Skeletal muscle cell (primary cell): ENCODE measurements around the gene ARHGEF9.
"Not testable (repeated sequence)": the region's sequence is repeated elsewhere in the genome, so short reads cannot be mapped to it uniquely, and the experiment has no call there.

Source experiments
- DNase-seq: peaks from one replicate; pipeline ENCODE4 v3.0.0-alpha.2; 2010; ENCODE audit warnings: low read depth
- H3K4me3 ChIP-seq: 2 replicates; pipeline ENCODE4 v1.5.1; 2011; ENCODE audit warnings: low read depth, mild to moderate bottlenecking, control low read depth, low read length, moderate library complexity

Gene ARHGEF9

GRCh38 chrX:63784902-63785707, at the start of gene ARHGEF9:
ARHGEF9 (minus strand) TSS chrX:63785214; CDS start chrX:63785145, 69 bp downstream.
- peak within 1 kb of the TSS; percentile 42 for H3K4me3 ChIP-seq
- peak; percentile 1 for DNase-seq

GRCh38 chrX:63825446-63825845, 40.4 kb upstream of the ARHGEF9 start:
- H3K4me3 ChIP-seq, DNase-seq: not testable (repeated sequence)

GRCh38 chrX:63818156-63818555, 33.1 kb upstream of the ARHGEF9 start:
- no peak for DNase-seq
- H3K4me3 ChIP-seq, result no peak overlapping the region

- H3K4me3 ChIP-seq, result no peak overlapping the region
- no peak for DNase-seq
These were observed 32.7 kb upstream of the ARHGEF9 start for GRCh38 chrX:63817696-63818095.

- DNase-seq, result no peak
- no peak overlapping the region for H3K4me3 ChIP-seq
These were observed 27.8 kb upstream of the ARHGEF9 start for GRCh38 chrX:63812823-63813222.

GRCh38 chrX:63810746-63811145, 25.7 kb upstream of the ARHGEF9 start:
- H3K4me3 ChIP-seq, result no peak overlapping the region
- no peak for DNase-seq

GRCh38 chrX:63809173-63809572, 24.2 kb upstream of the ARHGEF9 start:
- no peak overlapping the region for H3K4me3 ChIP-seq
- DNase-seq, result no peak

GRCh38 chrX:63795406-63795805, 10.4 kb upstream of the ARHGEF9 start:
- not testable (repeated sequence) for DNase-seq

GRCh38 chrX:63785708-63786040, 660 bp upstream of the ARHGEF9 start:
- no peak for DNase-seq
- peak overlapping the region; percentile 42 for H3K4me3 ChIP-seq

More at GRCh38 chrX:63795406-63795805, 10.4 kb upstream of the ARHGEF9 start:
- H3K4me3 ChIP-seq, result not testable (repeated sequence)

GRCh38 chrX:63784346-63784901, 590 bp downstream of the ARHGEF9 start:
- peak overlapping the region; percentile 42 for H3K4me3 ChIP-seq
- DNase-seq, result no peak

GRCh38 chrX:63782515-63782914, 2.5 kb downstream of the ARHGEF9 start:
- DNase-seq, result no peak
- H3K4me3 ChIP-seq, result no peak overlapping the region

- DNase-seq, result no peak
- no peak overlapping the region for H3K4me3 ChIP-seq
These were observed 16.3 kb downstream of the ARHGEF9 start for GRCh38 chrX:63768760-63769159.

- DNase-seq, result no peak
These were observed 19.3 kb downstream of the ARHGEF9 start for GRCh38 chrX:63765712-63766111.

GRCh38 chrX:63764946-63765345, 20.1 kb downstream of the ARHGEF9 start:
- no peak overlapping the region for H3K4me3 ChIP-seq
- DNase-seq, result no peak

More at GRCh38 chrX:63765712-63766111, 19.3 kb downstream of the ARHGEF9 start:
- H3K4me3 ChIP-seq, result no peak overlapping the region

- no peak for DNase-seq
- no peak overlapping the region for H3K4me3 ChIP-seq
These were observed 23.4 kb downstream of the ARHGEF9 start for GRCh38 chrX:63761639-63762038.

- no peak overlapping the region for H3K4me3 ChIP-seq
- no peak for DNase-seq
These were observed 27.0 kb downstream of the ARHGEF9 start for GRCh38 chrX:63758011-63758410.

- peak overlapping the region; percentile 31 for H3K4me3 ChIP-seq
- no peak for DNase-seq
These were observed 29.1 kb downstream of the ARHGEF9 start for GRCh38 chrX:63755892-63756291.

GRCh38 chrX:63754860-63755579, 30.0 kb downstream of the ARHGEF9 start:
- DNase-seq, result peak; percentile 87
- H3K4me3 ChIP-seq, result peak overlapping the region; percentile 65

GRCh38 chrX:63754136-63754859, 30.7 kb downstream of the ARHGEF9 start:
- no peak for DNase-seq
- H3K4me3 ChIP-seq, result peak overlapping the region; percentile 65

- H3K4me3 ChIP-seq, result no peak overlapping the region
- DNase-seq, result no peak
These were observed 33.5 kb downstream of the ARHGEF9 start for GRCh38 chrX:63751481-63751880.
